Fibroblast of peridontal ligament (primary cell): ENCODE measurements around the gene PLEKHA5.
A peak's percentile ranks its signal among the peaks of the same experiment; 100 is the strongest.
"Not testable (repeated sequence)": the region's sequence is repeated elsewhere in the genome, so short reads cannot be mapped to it uniquely, and the experiment has no call there.

Experiments used
- DNase-seq: peaks from one replicate; pipeline ENCODE4 v3.0.0-alpha.2; 2010; ENCODE audit errors: extremely low read depth

PLEKHA5 gene

DNA sequence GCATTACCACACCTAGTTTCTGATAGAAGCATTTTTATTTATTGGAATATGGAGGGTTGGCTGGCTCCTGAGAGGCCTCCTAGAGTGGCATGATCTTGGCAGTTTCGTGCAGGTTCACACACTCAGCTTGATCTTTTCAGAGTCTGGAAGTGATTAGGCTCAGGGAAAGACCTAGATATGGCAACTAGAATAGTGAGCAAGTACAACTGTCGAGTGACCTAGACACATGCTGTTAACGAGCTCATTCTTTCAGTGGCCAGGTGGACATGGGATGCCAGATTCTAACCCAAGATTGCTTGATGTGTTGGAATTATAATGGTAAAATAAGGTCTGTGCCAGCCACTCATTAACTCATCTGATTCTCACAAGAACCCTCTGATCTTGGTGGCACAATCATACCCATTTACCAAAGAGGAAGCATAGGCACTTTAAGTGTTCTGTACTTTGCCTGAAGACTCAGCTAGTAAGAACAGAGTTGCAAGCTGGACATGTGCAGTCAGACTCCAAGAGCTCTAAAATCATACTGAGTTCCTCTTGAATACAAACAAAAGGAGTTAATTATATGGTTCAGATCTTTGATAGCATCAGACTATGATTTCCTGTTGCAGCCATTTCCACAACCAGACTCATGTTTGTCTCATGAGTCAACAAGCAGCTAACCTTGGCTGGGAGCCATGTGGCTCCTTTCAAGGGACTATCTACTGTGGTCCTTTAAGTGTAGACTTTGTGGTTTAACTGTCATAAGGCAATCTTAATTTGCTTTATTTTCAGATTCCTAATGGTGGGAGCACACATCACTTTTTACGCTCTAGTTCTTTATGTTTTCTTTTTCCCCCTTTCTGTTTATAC is 144.2 kb downstream of the PLEKHA5 start:
- peak; percentile 97 for DNase-seq

DNA sequence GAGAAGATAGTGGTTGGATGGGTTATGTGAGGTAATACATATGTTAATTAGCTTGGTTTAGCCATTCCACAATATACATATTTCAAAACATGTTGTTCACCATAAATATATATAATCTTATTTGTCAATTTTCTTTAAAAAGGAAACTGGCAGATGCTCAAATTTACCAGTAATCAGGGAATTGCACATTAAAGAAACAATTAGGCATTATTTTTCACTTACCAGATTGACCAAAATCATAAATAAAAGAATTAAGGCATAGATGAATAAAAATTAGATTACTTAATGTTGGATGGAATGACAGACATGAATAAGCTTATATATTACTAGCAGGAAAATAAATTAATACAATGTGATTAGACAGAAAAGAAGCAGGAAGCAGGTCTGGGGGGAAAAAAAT is 147.2 kb downstream of the PLEKHA5 start:
- DNase-seq, result no peak

DNA sequence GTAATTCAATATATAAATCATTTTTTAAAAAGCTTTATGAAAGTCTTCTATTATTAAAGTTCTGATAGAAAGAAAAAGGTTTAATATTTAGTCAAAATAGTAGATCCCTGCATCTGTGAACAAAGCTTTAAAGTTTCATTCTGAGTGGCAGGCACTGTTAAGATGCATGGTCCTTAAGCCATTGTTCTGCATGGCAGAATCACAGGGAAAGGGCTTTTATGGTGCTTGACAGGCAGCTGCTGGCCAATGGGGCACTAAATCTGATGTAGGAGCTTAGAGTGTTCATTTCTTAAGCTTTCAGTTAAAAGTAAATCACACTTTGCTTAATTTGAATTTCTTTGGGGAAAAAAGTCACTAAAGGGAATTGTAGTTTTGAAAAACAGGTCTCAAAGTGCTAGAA is 148.2 kb downstream of the PLEKHA5 start:
- DNase-seq, result no peak

DNA sequence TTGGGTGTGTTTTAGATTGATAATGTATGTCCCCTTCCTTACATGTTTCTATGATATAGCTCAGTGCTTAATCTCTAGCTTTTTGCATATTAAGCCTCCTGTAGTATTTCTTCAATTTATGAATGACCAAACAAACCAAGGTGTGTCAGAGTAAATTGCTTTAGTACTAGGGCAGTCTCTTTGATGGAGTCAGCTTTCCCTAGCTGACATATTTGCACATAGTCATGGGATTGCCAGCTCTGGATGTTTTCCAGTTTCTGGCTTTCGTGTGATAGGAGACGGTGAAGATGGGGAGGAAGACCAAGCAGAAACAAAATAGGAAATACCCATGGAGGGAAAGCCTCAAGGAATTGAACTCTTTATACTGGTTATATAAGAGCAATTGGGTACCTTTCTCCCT is 148.9 kb downstream of the PLEKHA5 start:
- no peak for DNase-seq

DNA sequence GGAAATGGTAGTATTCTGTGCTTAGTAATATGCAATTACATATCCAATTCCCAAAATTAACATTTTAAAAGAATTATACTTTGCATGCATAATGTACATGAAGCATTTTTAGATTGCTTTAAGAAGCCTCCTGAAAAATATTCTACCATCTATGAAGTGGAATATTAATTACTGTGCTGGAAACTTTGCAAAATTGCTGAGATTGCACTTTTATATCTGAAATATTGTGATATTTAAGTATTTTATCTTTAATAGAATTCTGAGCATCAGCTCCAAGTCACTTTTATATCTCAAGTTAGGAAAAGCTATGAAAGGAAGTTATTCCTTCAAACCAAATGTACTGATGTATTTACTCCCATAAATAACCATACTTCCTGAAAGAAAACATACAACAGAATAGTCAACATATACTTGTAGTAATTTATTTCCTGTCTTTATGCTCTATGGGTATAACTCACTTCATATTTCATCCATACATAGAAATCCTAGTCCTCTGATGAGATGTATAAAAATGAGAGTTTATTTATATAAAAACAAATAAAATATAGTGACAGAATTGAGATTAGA is 152.7 kb downstream of the PLEKHA5 start:
- no peak for DNase-seq

DNA sequence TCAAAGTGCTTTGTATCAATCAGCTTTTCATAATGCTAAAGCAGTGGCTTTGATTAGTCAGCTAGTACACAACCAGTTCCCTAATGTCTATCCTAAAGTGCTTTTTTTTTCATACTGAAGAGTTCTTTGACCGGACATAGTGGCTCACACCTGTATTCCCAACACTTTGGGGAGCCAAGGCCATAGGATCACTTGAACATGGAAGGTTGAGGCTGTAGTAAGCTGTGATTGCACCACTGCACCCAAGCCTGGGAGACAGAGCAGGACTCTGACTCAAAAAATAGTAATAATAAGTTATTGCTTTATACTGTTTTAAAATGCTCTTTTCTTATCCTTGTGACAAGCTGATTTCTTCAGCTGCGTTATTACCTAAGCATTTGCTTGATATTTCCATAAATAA is 155.1 kb downstream of the PLEKHA5 start:
- DNase-seq, result no peak

DNA sequence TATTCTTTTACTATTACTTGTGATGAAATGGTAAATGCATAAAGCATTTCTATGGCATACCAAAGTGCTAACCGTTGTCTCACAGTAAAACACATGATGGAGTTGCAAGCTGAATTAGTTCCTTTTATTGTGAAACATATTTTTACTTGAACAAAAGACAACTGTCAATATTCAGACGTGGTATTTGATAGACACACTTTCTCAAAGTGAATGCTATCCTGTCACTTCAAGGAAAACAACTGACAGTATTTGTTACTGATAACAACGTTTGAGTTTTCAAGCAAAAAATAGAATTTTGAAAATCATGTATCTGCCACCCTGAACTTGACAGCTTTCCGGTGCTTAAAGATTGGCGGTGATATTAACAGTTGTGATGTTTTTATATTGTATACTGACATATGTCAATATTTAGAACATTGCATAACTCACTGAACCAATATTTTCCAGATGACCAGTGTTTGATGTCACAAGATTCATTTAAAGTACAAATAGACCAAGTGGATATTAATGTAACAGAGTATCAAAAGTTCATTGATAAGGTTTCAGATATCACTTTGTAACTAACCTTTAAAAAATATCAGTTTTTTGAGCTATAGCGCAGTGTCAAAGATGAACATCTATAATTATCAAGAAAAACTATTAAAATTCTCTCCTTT is 156.4 kb downstream of the PLEKHA5 start:
- DNase-seq, result no peak

DNA sequence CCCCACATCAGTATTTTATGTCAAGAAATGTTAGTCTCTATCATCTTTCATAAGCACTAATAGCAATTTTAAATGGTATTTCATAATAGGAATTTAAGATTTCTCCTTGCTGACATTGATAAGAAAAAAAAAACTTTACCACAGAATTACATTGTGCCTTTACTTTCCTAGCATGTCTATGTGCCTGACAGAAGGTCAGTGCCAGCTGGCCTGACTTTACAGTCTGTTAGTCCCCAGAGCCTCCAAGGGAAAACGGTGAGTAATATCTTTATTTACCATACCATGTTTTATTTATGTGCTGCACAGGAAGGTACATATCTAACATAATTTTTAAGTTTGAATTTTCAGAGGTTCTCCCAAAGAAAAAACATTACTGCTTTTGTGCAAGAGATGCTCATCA is 157.8 kb downstream of the PLEKHA5 start:
- peak; percentile 12 for DNase-seq

DNA sequence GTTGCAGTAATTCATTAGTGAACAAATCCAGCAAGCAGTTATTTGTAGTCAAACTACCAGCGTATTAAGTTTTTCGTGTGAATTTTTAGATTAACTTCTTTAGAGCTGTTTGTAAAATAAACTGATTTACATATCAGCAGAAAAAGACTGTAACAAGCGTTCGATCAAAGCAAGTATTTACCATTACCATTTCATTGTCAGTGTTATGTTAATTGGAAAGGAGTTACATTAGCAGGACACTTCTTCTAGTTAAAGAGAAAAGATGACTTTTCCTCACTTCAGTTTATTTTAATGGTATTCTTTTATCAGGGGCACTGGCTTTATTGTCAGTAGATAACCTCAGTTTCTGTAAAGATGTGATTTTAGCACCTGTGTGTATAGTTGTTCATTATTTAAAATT is 158.6 kb downstream of the PLEKHA5 start:
- no peak for DNase-seq

DNA sequence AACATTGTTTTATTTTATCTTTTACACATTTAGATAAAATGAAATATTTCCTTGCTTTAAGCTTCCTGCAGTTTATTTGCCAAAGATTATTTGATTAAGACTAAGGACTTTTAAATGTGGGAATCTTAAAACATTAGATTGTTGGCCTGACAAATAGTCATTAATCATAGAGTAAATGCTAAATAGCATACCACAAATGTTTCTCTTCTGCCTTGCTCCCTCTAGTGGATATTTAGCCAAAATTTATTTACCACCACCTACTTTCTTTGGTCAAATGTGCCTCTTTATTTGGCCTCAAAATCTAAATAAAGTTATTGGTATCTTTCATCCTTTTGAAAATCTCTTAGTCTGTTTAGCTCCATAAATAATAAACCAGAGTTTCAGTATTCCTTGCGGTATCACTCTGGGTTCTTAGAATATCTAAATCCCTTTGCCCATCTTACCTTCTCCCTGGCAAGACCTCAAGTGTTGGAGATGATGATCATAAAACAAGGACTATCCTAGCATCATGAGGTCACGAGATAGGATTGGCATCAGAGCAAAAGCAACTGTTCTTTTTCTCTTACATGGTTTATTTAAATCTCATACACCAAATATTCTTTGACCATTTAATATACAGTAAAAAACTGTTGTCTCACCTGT is 159.2 kb downstream of the PLEKHA5 start:
- peak; percentile 66 for DNase-seq

DNA sequence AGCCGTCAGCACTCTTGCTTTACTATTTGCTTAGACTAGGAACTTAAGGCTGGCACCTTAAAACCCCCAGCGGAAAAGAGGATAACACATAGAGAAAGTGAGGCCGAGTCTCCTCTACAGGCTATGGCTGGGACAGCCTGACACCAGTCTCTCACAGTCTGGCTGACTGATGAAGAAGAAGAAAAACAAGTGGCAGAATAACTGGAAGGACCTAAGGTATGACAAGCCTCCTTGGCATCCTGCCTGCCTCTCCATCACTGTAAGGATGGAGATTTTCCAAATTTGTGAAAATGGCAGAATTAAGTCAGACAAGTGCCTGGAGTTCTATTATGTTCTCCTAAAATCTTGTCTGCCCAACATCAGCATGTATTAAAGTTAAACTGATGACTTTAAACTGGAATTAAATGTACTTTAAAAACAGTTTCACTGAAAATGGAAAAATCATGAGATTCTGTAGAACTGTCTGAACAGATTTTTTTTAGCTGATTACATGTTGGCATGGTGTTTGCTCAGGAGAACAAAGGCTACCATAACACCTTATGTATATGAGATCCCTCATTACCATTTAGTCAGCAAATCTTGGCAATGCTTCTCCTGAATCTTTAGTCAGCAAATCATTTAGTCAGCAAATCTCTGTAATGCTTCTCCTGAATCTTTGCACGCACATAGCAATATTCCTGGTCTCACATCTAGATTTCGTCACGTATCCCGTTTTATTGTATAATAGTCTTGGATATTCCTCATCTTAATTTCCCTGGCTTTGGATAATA is 169.5 kb downstream of the PLEKHA5 start:
- DNase-seq, result no peak

DNA sequence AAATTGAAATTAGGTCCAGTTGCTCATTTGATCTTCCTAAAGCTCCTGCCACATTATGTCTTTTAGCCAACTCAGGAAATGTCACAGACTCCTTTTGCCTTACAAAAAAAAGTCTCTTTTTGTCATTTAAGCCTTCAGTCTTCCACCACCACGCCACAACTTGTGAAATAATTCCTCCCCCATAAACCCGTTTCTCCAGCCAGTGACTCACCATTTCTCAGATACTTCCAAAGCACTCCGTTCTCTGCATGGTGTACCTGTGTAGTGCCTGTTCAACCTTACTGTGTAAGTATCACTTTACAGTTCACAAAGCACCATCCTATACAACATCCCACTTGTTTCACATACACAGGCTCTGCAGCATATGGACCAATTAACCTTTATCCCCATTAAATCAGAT is 170.2 kb downstream of the PLEKHA5 start:
- no peak for DNase-seq

DNA sequence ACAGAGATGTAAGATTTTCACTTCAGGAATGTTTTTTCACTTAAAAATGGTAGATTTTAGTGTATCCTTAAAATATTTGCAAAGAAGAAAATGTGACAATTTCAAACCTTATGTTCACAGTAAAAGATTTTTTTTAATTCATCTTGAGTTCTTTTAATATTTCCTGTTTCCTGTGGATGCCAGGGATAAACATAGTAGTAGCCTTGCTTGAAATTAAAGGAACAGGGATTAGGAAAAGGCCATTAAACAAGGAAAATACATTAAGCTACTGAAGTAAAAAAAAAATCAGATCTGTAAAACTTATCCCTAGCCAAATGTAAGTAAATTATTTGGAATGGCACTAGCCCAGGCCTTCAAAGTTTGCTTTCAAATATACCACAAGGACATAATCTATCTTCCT is 171.7 kb downstream of the PLEKHA5 start:
- DNase-seq, result no peak

DNA sequence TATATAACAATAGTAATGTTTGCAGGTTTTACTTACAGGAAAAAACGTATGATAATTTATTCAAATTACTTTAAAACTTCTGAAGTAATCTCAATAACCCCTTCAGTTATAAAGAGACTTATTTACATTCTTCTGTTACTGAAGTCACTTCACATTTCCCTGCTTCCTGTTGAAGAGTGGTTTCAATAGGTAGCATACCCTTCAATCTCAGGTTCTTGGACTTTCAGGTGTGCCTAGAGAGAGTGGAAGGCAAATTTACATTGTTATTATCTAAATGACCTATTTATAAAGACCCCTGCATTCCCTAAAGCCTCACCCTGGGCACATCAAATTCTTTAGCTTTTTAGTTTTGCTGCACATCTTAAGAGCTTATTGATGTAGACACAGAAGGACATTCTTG is 172.2 kb downstream of the PLEKHA5 start:
- DNase-seq, result no peak

DNA sequence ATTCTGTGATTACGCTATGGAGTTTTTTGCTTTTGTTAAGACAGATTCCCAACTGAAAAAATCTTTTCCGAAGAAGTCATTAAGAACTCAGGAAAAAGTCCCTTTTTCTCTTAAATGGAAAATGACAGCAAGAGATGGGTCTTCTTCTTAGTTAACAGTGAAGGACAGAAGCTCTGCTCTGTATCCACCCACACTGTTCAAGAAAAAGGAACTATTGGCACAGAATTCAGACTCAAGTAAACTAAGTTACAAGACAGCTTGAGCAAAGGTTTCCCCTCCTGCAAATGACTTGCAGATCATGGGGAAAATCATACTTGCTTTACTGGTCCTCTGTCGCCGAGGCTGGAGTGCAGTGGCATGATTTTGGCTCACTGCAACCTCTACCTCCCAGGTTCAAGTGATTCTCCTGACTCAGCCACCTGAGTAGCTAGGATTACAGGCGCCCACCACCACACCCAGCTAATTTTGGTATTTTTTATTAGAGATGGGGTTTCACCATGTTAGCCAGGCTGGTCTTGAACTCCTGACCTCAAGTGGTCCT is 172.6 kb downstream of the PLEKHA5 start:
- DNase-seq, result no peak

DNA sequence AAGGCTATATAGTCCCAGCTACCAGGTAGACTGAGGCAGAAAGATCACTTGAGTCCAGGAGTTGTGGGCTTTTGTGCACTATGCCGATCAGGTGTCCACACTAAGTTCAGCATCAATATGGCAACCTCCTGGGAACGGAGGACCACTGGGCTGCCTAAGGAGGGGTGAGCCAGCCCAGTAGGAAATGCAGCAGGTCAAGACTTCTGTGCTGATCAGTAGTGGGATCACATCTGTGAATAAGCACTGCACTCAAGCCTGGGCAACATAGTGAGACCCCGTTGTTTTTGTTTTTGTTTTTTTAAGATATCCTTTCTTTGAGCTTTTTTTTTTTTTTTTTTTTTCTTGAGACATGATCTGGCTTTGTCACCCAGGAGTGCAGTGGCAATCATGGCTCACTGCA is 174.0 kb downstream of the PLEKHA5 start:
- DNase-seq, result no peak

DNA sequence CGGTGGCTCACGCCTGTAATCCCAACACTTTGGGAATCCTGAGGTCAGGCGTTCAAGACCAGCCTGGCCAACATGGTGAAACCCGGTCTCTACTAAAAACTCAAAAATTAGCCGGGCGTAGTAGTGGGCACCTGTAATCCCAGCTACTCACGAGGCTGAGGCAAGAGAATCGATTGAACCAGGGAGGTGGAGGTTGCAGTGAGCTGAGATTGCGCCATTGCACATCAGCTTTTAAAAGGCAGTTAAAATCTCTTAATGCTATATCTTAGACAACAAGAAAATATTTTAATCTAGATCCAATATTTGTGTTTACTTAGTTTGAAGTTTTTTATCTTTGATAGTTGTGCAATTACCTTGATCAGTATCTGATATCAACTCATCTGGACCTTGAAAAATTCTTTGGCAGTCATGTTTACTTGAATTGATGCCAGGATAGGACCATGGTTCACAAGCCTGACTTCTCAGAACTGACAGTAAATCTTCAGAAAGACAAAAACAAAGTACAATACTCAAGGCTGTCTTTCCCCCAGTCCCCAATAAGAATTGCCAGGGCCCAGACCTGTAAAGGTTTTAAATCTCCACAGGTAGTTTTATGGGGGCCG is 174.7 kb downstream of the PLEKHA5 start:
- DNase-seq, result no peak

DNA sequence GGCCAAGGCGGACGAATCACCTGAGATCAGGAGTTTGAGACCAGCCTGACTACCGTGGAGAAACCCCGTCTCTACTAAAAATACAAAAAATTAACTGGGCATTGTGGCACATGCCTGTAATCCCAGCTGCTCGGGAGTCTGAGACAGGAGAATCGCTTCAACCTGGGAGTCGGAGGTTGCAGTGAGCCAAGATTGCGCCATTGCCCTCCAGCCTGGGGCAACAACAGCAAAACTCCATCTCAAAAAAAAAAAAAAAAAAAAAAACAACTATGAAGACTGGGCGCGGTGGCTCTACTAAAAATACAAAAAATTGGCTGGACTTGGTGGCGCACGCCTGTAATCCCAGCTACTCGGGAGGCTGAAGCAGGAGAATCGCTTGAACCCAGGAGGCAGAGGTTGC is 176.1 kb downstream of the PLEKHA5 start:
- not testable (repeated sequence) for DNase-seq

DNA sequence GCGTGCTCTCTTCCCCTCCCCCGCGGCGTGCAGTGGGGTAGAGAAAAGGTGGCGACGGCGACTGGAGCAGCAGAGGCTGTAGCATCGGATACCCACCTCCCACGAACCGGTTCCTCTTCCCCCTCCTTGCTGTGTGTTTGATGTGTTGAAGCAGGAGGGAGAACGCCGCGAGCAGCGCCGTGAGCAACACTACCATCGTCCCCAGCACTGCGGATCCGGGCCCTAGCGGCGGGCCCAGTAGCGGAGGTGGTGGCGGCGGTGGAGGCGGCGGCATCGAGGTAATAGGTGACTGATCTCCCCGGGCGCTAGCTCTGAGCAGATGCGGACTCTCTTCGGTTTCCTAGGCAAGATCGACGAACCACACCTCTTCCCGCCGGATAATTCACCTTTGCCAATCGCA is 176.8 kb downstream of the PLEKHA5 start:
- no peak for DNase-seq

DNA sequence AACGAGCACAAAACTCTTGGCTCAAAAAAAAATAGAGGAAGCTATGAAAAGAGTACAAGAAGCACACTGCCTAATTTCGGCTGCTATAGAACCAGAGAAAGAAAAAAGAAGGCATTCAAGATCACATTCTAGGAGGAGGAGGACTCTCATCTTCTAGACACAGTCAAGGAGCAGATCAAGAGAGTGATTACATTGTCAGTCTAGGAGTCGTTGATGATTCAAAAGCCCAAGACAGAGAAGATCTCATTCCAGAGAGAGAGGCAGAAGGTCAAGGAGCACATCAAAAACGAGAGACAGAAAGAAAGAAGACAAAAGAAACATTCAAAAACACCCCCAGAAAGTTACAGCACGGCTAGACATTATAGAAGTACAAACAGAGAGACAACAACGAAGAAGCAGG is 177.9 kb downstream of the PLEKHA5 start:
- no peak for DNase-seq

DNA sequence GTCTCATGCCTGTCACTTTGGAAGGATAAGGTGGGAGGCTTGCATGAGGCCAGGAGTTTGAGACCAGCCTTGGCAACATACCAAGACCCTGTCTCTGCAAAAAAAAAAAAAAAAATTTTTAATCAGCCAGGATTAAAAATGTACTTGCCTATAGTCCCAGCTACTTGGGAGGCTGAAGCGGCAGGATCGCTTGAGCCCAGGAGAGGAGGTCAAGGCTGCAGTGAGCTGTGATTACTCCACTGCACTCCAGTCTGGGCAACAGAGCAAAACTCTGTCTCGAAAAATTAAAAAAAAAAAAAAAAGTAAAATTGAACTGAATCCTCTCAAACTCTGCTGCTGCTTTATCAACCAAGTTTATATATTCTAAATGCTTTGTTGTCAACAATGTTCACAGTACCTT is 181.6 kb downstream of the PLEKHA5 start:
- DNase-seq, result no peak
